HG02623 (cell line): Measurements from ENCODE around the gene RBM34.
"Not testable (repeated sequence)": the region's sequence is repeated elsewhere in the genome, so short reads cannot be mapped to it uniquely, and the experiment has no call there.

Source experiments
- ATAC-seq: cut with Tn5 transposase; IDR thresholded peaks from one replicate; pipeline ENCODE4 v1.9.1; 2021; ENCODE audit warnings: moderate library complexity; ENCODE audit not compliant: unreplicated experiment

RBM34 gene

GRCh38 chr1:235122348-235122747 is 38.7 kb downstream of the RBM34 start:
- ATAC-seq: no peak

DNA sequence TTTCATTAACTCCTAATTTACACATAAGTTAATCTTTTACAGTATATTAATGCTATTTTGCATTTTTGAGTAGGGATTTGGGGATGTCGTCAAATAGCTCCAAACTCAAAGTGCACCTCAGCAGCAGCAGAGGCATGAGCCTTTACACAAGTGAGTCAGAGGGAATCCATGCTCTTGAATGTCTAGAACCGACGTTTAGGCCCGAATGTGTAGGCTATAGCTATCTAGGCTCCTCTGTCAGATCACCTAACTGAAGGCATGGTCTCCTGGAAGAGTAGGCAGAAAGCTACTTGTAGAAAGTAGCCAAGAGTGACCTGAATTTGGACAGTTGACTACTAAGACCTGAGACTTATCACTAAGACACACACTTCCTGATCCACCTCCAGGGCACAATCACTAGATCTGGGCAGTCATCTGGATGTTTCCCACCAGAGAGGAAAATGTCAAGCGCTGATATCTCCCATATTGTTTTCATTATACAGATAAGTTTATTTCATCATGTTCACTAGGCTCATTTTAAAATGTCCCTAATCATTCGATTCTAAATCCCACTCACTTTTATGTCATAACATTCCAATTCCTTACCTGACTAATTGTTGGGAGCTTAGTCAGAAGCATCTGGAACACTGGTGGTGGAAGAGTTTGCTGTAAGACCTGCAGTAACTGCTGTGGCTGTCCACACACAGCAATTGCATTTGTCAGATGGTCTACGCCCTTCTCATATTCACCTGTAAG is 47.7 kb downstream of the RBM34 start:
- ATAC-seq: no peak

DNA sequence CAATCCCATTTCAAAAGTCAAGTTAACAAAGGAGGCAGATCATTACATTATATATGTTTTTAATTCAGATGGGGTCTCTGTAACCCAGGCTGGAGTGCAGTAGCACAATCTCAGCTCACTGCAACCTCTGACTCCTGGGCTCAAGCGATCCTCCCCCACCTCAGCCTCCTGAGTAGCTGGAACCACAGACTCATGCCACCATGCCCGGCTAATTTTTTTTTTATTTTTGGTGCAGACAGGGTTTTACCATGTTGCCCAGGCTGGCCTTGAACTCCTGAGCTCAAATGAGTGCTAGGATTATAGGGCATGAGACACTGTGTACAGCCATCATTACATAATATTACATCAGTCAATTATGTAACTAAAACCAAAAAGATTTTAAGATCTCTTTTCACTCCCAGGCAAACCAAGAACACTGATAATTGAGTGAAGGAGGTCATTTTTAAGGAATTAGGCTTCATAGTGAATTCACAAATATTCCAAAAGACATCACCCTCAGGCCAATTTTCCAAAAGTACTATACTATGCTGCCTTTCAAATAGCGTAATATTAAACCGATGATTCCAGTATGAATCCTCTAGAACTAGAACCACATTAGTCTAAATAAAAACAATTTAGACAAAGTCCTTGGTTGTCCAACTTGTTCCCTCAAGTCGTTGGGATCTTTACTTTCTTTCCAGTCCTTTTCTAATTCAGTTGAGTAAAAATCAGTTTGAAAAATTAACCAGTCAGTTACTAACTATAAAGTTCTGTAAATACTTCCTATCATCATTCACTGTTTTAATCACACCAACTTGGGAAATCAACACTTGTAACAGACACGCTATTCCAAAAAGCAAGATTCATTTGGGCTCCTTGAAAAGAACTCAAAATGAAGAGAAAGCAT is 48.5 kb downstream of the RBM34 start:
- no peak for ATAC-seq

GRCh38 chr1:235111107-235111506 is 49.9 kb downstream of the RBM34 start:
- ATAC-seq: no peak

GRCh38 chr1:235108876-235109275 is 52.2 kb downstream of the RBM34 start:
- ATAC-seq: no peak

GRCh38 chr1:235108185-235108593 is 52.9 kb downstream of the RBM34 start:
- no peak for ATAC-seq

DNA sequence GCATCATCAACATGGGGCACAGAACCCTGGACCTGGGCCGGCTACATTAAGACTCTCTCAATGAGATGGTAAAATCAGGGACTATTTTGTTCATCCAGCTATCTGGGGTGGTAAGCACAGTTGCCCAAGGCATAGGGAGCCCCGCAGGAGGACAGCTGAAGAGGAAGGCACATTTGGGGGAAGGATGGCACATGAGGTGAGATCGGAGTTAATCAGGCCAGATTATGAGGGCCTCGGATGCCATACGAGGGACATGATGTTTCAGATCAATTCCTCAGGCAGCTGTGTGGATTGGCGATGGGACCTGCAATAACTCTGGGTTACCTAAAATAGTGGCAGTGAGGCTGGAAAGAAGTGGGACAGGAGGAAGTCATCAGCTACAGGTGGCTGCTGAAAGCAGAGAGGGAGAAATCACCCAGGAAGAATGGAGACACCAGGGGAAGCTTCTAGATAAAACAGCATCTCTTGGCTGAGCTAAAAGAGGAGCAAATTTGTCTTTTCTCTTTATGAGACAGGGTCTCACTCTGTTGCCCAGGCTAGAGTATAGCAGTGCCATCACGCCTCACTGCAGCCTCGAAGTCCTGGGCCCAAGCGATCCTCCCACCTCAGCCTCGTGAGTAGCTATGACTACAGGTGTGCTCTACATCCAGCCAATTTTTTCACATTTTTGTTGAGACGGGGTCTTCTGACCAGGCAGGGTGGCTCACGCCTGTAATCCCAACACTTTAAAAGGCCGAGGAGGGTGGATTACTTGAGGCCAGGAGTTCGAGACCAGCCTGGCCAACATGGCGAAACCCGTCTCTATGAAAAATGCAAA is 53.5 kb downstream of the RBM34 start:
- no peak for ATAC-seq

- ATAC-seq: no peak
These were observed 54.6 kb downstream of the RBM34 start for GRCh38 chr1:235106457-235106856.

GRCh38 chr1:235105051-235106043 is 55.7 kb downstream of the RBM34 start:
- peak; percentile 65 for ATAC-seq

DNA sequence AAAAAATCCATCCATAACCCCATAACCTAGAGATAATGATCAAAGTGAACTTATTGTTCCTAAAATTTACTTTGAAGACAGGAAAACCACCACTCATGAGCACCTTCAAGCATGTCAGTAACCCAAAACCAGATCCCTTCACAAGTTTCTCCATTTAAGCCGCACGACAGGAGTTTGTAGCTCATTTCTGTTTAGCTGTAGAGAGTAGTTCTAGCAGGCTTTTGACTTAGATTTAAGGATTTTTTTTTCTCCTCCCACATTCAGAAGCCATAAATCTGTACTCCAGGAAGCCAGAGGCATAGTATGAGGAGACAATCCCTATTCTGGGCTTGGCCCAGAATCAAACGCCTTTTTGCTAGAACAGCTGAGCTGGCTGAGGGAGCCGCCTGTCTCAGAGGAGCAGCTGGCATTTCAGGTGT is 58.0 kb downstream of the RBM34 start:
- no peak for ATAC-seq

DNA sequence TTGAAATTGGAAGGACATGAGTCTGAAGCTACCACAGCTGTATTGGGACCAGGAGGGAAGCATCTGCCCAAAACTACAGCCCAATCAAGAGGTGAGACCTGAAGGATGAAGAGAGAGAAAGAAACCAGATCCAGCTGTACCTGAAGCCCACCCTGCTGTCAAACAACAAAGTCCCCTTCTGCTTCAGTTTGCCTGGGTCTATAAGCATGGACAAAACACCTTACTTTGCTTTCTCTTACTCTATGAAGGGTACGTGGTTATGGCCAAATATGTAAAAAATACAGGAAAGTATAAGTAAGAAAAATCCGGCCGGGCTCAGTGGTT is 58.8 kb downstream of the RBM34 start:
- ATAC-seq: no peak

DNA sequence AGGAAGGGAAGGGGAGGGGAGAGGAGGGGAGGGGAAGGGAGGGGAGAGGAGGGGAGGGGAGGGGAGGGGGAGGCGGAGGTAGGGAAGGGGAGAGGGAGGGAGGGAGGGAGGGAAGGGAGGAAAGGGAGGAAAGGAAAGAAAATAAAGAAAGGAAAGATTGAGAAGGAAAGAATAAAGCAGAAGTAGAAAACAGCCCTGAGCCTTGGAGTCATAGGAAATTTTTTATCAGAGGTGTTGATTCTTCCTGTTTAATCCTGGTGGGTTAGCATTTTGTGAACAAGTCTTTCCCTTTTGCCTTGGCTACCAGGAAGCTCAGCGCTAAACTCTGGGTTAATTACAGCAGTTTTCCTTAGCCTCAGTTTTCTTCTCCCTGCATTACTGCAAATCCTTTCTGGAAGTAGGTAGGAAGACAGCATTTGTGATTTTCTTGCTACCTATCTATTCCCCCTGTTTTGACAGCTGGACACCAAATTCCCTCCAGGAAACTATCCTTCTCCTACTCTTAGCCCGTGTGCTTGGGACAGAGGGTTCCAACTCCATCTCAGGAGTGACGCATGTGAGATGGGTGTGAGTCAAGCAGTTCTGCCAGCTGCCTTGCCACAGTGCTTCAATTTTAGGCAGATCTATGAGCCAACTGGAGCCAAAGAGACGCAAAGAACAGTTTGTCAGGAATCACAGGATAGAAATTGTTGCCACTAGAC is 59.3 kb downstream of the RBM34 start:
- no peak for ATAC-seq

DNA sequence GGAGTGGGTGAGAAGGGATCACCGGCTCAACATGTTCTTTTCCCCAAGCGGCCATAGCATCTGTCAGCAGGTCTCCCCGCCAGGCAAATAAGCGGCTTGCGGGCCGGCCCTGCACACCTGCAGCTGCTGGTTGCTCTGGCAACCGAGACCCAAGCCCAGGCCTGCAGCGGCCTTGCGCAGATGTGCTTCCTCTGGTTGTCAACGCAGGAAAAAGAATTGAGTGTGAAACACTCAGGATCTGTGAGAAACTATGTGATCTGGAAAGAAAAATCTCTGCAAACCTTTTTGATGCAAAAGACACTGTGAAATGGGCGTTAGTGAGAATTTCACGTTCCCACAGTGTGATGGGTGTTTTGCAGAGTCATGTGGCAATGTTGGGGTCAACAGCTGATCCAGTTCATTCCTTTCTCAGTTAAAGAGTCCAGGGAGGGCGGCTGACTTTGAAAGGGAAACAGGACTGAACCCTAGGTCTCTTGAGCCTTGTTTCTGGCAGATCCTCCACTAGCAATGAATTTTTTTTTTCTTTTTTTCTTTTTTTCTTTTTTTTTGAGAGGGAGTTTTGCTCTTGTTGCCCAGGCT is 60.8 kb downstream of the RBM34 start:
- no peak for ATAC-seq

DNA sequence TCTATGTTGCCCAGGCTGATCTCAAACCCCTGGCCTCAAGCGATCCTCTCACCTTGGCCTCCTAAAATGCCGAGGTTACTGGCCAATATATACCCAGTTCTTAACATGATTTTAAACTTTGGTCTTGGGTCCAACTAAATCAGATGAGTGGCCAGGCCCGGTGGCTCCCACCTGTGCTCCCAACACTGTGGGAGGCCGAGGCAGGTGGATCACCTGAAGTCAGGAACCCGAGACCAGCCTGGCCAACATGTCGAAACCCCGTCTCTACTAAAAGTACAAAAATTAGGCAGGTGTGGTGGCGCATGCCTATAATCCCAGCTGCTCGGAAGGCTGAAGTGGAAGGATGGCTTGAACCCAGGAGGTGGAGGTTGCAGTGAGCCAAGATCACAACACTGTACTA is 62.1 kb downstream of the RBM34 start:
- ATAC-seq: no peak

- no peak for ATAC-seq
These were observed 62.5 kb downstream of the RBM34 start for GRCh38 chr1:235098547-235098946.

DNA sequence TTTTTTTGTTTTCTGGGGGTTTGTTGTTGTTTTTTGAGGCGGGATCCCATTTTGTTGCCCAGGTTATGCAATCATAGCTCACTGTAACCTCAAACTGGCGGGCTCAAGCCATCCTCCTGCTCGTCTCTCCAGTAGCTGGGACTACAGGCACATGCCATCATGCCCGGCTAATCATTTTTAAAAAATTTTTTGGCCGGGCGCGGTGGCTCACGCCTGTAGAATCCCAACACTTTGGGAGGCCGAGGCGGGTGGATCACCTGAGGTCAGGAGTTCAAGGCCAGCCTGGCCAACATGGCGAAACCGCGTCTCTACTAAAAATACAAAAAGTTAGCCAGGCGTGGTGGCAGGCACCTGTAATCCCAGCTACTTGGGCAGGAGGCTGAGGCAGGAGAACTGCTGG is 63.5 kb downstream of the RBM34 start:
- not testable (repeated sequence) for ATAC-seq

GRCh38 chr1:235095938-235096562 is 65.0 kb downstream of the RBM34 start:
- no peak for ATAC-seq

DNA sequence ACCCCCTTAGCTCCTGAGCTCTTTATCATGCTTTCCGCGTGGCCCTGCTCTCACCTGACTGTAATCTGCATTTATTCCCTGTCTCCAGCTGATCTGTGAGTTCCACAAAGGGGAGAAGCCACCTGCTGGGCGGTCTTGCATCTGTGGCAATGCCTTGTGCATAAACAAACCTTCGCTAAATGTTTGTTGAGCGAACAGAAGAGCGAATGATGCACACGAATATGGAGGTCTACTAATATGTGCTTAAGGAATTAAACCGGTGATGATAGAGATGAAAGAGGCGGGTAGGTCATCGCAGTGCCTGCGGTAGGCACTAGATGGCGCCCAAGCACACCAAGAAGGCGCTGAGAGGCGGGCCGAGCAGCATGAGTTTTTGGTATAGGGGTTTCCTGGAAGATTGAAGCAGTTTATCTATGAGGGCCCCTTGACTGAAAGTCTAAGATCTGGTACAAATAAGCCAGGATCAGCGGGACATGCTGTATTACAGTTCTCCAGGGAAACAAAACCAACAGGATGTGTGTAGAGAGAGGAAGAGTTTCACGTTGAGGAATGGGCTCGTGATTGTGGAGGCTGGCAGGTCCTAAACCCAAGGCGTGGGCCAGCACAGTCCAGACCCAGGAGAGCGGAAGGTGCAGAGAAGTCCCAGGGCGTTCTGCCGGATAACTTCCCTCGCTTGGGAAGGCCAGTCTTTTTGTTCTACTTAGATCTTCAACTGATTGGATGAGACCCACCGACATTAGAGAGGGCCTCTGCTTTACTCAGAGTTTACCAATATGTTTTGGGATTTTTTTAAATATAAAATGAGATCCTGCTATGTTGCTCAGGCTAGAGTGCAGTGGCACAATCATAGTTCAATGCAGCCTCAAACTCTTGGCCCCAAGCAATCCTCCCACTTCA is 67.1 kb downstream of the RBM34 start:
- ATAC-seq: no peak
